ENCODE measurements around the gene ILDR2. TPM values are rescaled to one million over a fixed set of nuclear protein-coding genes. Genes with fewer than 3 reads are reported as not detected.

ILDR2 gene
- total RNA-seq, 1 experiment from 2014 or later: 0.69 TPM

Other genes with a start within 250 kb of the ILDR2 start
- 39.1 and 44.4 TPM in 2 replicates for gene POGK, start 136.1 kb downstream of the ILDR2 start, total RNA-seq (2014; rRNA removed)
- gene TADA1, start 99.3 kb downstream of the ILDR2 start, total RNA-seq (2014; rRNA removed): 9.8 and 10.1 TPM in 2 replicates
- not detected in 2 replicates for gene MAEL, start 13.7 kb upstream of the ILDR2 start, total RNA-seq (2014; rRNA removed)
- gene GPA33, start 114.8 kb upstream of the ILDR2 start, total RNA-seq (2014; rRNA removed): not detected in 2 replicates
- 2.6 and 4.8 TPM in 2 replicates for gene STYXL2, start 118.5 kb upstream of the ILDR2 start, total RNA-seq (2014; rRNA removed)
- gene POU2F1, start 245.3 kb upstream of the ILDR2 start, total RNA-seq (2014; rRNA removed): 4.8 and 5.6 TPM in 2 replicates

Measured in LHCN-M2 (cell line).